Hepatocyte (in vitro differentiated cells): ENCODE data around the gene KPNA4. TPM values are rescaled to one million over a fixed set of nuclear protein-coding genes. Genes with fewer than 3 reads are reported as not detected.

Experiments used
- DNase-seq: peaks from one replicate; pipeline ENCODE4 v3.0.0-alpha.2; 2016; ENCODE audit warnings: low spot score
- H2AFZ ChIP-seq: fragments of 200-600 bp; sonication (generic); 2 replicates; pipeline ENCODE4 v1.6.0; 2016; ENCODE audit warnings: antibody characterized with exemption, mild to moderate bottlenecking
- H3K27ac ChIP-seq: fragments of 200-600 bp; sonication (generic); 2 replicates; pipeline ENCODE4 v1.5.1; 2016; ENCODE audit warnings: mild to moderate bottlenecking
- H3K27me3 ChIP-seq: fragments of 200-600 bp; sonication (generic); 2 replicates; pipeline ENCODE4 v1.6.1; 2016
- H3K36me3 ChIP-seq: fragments of 200-600 bp; sonication (generic); replicated peaks from 2 replicates; pipeline ENCODE4 v1.5.1; 2016; ENCODE audit warnings: low read depth; ENCODE audit not compliant: insufficient read depth
- H3K4me1 ChIP-seq: fragments of 200-600 bp; sonication (generic); 2 replicates; pipeline ENCODE4 v1.5.1; 2016; ENCODE audit warnings: mild to moderate bottlenecking, moderate library complexity; ENCODE audit not compliant: insufficient read depth
- H3K4me2 ChIP-seq: fragments of 200-600 bp; sonication (generic); 2 replicates; pipeline ENCODE4 v1.6.0; 2016
- H3K4me3 ChIP-seq: fragments of 200-600 bp; sonication (generic); 2 replicates; pipeline ENCODE4 v1.5.1; 2016; ENCODE audit warnings: mild to moderate bottlenecking
- H3K79me2 ChIP-seq: fragments of 200-600 bp; sonication (generic); 2 replicates; pipeline ENCODE4 v1.6.0; 2017; ENCODE audit warnings: mild to moderate bottlenecking
- H3K9me2 ChIP-seq: fragments of 200-600 bp; sonication (generic); replicated peaks from 2 replicates; pipeline ENCODE4 v1.6.0; 2017; ENCODE audit warnings: mild to moderate bottlenecking; ENCODE audit not compliant: insufficient read depth
- H3K9me3 ChIP-seq: fragments of 200-600 bp; sonication (generic); 2 replicates; pipeline ENCODE4 v1.5.1; 2016; ENCODE audit warnings: low read depth, mild to moderate bottlenecking
- H4K20me1 ChIP-seq: fragments of 200-600 bp; sonication (generic); 2 replicates; pipeline ENCODE4 v1.6.0; 2016; ENCODE audit warnings: mild to moderate bottlenecking; ENCODE audit not compliant: insufficient read depth, poor library complexity, severe bottlenecking
- EZH2 ChIP-seq: fragments of 200-600 bp; sonication (generic); IDR thresholded peaks from 2 replicates; pipeline ENCODE4 v1.6.1; 2016; ENCODE audit warnings: antibody characterized with exemption, mild to moderate bottlenecking, borderline replicate concordance
- EZH2phosphoT487 ChIP-seq: fragments of 200-600 bp; sonication (generic); IDR thresholded peaks from one replicate; pipeline ENCODE4 v1.6.1; 2018; ENCODE audit warnings: antibody characterized with exemption, mild to moderate bottlenecking, low read depth, moderate library complexity; ENCODE audit not compliant: unreplicated experiment, severe bottlenecking
- WGBS: methylation state at CpG from one replicate; pipeline ENCODE4 v1.1.6; 2016; ENCODE audit warnings: low lambda C conversion rate; ENCODE audit errors: missing lambda C conversion rate; 5-methylcytosine and 5-hydroxymethylcytosine counted together
- polyA plus RNA-seq: library from polyadenylated mRNA; unstranded; fragments of >200 nt; fragmentation: Nextera tagmentation; extraction: Ambion mirVana; gene quantifications from 2 replicates; pipeline ENCODE4 v1.2.1, GENCODE V29; 2016
- total RNA-seq: library from RNA; depleted of rRNA; stranded (reverse); fragments of >200 nt; gene quantifications from 2 replicates; pipeline ENCODE4 v1.2.3, GENCODE V29; 2014
- TF ChIP-seq, protein P1 (sequence below): fragments of 200-600 bp; sonication (generic); IDR thresholded peaks from 2 replicates; pipeline ENCODE4 v1.5.1; 2016; ENCODE audit warnings: antibody characterized with exemption, mild to moderate bottlenecking; ENCODE audit not compliant: poor library complexity

KPNA4 gene
- total and polyA plus RNA-seq, 2 experiments from 2014 or later = 13.0 to 26.6 TPM

DNA sequence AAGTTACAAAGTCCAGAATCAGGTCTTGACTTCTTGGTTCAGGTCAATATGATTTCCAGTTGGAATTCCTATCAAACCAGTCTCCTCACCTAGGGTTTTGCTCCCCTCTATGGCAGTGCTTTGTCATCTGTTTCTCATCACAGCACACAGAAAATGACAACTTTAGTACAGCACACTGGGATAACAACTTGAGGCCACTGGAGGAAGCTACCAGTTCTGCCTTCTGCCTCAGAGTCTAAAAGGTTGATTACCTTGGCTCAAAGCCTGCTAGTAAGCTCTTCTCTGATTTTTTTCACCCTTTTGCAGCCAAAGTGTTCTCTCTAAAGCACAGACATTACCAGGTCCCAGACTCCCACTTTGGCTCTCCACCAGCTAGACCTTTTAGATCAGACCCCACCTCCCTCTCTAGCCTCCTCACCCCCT lies 90.9 kb downstream of the KPNA4 start:
- Histone ChIP-seq H3K4me2 (no peak overlapping the region), H3K9me2 (no peaks in the 10 kb centered on the region), H3K4me3 (no peak overlapping the region), H3K4me1 (no peaks in the 10 kb centered on the region), H3K79me2 (no peaks in the 10 kb centered on the region), H2AFZ (no peak overlapping the region), H4K20me1 (no peaks in the 10 kb centered on the region), H3K27me3 (no peaks in the 10 kb centered on the region), H3K36me3 (no peaks in the 10 kb centered on the region), H3K27ac (no peak overlapping the region), H3K9me3 (no peaks in the 10 kb centered on the region)
- DNase-seq = no peak
- TF ChIP-seq, protein P1, sequence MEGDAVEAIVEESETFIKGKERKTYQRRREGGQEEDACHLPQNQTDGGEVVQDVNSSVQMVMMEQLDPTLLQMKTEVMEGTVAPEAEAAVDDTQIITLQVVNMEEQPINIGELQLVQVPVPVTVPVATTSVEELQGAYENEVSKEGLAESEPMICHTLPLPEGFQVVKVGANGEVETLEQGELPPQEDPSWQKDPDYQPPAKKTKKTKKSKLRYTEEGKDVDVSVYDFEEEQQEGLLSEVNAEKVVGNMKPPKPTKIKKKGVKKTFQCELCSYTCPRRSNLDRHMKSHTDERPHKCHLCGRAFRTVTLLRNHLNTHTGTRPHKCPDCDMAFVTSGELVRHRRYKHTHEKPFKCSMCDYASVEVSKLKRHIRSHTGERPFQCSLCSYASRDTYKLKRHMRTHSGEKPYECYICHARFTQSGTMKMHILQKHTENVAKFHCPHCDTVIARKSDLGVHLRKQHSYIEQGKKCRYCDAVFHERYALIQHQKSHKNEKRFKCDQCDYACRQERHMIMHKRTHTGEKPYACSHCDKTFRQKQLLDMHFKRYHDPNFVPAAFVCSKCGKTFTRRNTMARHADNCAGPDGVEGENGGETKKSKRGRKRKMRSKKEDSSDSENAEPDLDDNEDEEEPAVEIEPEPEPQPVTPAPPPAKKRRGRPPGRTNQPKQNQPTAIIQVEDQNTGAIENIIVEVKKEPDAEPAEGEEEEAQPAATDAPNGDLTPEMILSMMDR = no peak
- TF ChIP-seq EZH2phosphoT487 (no peak), EZH2 (no peak)

DNA sequence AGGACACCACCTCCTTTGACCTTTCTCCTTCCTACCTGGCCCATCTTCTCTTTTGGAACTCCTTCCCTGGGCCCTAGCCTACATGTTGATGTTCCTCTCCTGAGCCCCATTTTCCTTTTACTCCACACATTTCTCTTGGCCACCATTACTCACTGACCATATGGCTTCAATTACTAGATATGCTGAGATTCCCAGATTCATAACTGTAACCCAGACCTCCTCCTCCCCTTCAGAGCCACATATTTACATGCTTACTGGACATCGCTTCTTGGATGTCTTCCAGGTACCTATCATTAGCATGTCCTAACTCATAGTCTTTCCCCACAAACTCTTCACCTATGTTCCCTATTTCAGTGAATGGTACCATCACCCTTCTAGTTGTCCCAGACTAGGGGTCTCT lies 91.4 kb downstream of the KPNA4 start:
- H3K79me2 ChIP-seq = no peaks in the 10 kb centered on the region
- TF ChIP-seq, protein P1 = no peak
- no peak for TF ChIP-seq EZH2phosphoT487
- TF ChIP-seq EZH2 = no peak
- H2AFZ ChIP-seq = no peak overlapping the region
- no peaks in the 10 kb centered on the region for H4K20me1 ChIP-seq
- no peaks in the 10 kb centered on the region for H3K9me3 ChIP-seq
- no peaks in the 10 kb centered on the region for H3K36me3 ChIP-seq
- no peaks in the 10 kb centered on the region for H3K4me1 ChIP-seq
- no peaks in the 10 kb centered on the region for H3K27me3 ChIP-seq
- no peak overlapping the region for H3K4me2 ChIP-seq
- DNase-seq = no peak
- H3K9me2 ChIP-seq = no peaks in the 10 kb centered on the region
- no peak overlapping the region for H3K4me3 ChIP-seq
- 80% methylated on average over 1 of the region's 1 CpG for WGBS
- H3K27ac ChIP-seq = no peak overlapping the region

DNA sequence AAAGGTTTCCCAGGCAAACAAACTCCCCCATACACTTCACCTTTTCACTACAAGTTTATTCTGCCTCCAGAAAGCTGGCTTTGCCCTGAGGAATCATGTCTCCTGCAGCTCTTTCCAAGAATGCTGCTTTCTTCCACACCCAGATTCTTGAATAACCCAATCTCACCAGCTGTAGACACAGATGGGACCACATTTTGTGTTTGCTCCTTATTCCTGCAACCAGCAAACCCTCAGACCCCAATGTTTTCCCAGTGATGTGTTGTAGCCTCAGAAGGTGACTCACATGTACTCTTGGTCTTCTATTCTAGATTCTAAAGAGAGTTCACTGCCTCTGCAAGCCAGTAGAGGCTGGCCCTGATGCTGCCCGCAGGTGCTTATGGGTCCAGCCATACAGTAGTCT lies 92.2 kb downstream of the KPNA4 start:
- no peak for TF ChIP-seq EZH2
- TF ChIP-seq EZH2phosphoT487 = no peak
- TF ChIP-seq, protein P1 = no peak
- H3K4me3 ChIP-seq = no peak overlapping the region
- H3K79me2 ChIP-seq = no peaks in the 10 kb centered on the region
- WGBS = 44% methylated on average over 1 of the region's 1 CpG
- H3K27ac ChIP-seq = no peak overlapping the region
- H3K4me2 ChIP-seq = no peak overlapping the region
- H4K20me1 ChIP-seq = no peaks in the 10 kb centered on the region
- no peaks in the 10 kb centered on the region for H3K9me3 ChIP-seq
- DNase-seq = no peak
- H3K4me1 ChIP-seq = no peaks in the 10 kb centered on the region
- no peaks in the 10 kb centered on the region for H3K36me3 ChIP-seq
- no peaks in the 10 kb centered on the region for H3K9me2 ChIP-seq
- no peak overlapping the region for H2AFZ ChIP-seq
- H3K27me3 ChIP-seq = no peaks in the 10 kb centered on the region

DNA sequence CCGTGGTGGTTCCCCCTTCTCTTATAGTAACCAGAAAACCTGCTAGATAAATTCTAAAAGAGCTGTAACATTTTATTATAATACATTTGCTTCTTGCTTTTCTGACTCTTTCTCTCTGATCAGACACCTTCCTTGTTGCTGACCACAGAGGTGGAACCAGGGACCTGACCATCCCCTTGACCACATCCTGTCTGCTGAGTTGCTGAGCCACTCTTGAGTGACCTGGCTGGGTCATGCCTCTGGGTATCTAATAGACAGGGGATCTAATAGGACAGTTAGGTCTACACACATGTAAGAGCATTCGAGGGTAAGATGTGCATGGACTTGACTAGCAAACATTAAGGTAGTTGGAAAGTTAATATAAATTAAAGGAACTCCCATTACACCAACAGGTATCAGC lies 93.0 kb downstream of the KPNA4 start:
- H3K4me2 ChIP-seq = no peak overlapping the region
- no peaks in the 10 kb centered on the region for H3K36me3 ChIP-seq
- H3K27ac ChIP-seq = no peak overlapping the region
- H3K27me3 ChIP-seq = no peaks in the 10 kb centered on the region
- H4K20me1 ChIP-seq = no peaks in the 10 kb centered on the region
- TF ChIP-seq EZH2phosphoT487 (no peak), EZH2 (no peak)
- TF ChIP-seq, protein P1 = no peak
- no peaks in the 10 kb centered on the region for H3K4me1 ChIP-seq
- no peaks in the 10 kb centered on the region for H3K9me3 ChIP-seq
- H3K9me2 ChIP-seq = no peaks in the 10 kb centered on the region
- H3K79me2 ChIP-seq = no peaks in the 10 kb centered on the region
- DNase-seq = no peak
- H3K4me3 ChIP-seq = no peak overlapping the region
- no peak overlapping the region for H2AFZ ChIP-seq
- 64% methylated on average over 2 of the region's 2 CpGs for WGBS
